GM18526 (cell line): ENCODE data around the gene MICU2.

Source experiments
- POLR2A ChIP-seq: IDR thresholded peaks from 3 replicates; pipeline ENCODE4 v1.6.1; 2011; ENCODE audit not compliant: insufficient read length; ENCODE audit errors: extremely low read depth

The MICU2 gene

DNA sequence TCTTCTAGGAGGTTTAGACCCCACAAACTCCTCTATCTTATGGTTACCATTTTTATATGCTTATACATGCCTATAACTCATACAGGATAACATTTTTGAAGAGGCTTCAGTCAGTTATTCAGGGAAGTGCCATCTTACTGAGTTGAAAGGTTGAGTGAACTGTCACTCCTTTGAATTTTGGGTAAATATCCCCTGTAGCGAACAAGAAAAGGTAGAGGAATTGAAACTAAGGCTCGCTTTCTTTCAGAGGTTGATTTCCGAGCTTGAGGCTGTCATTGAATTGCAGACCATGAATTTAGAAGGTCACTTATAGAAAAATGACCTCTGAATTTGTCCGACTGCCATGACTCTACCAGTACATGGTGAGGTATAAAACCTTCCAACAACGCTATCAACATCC lies 35.1 kb downstream of the MICU2 start:
- no peak for TF ChIP-seq POLR2A

DNA sequence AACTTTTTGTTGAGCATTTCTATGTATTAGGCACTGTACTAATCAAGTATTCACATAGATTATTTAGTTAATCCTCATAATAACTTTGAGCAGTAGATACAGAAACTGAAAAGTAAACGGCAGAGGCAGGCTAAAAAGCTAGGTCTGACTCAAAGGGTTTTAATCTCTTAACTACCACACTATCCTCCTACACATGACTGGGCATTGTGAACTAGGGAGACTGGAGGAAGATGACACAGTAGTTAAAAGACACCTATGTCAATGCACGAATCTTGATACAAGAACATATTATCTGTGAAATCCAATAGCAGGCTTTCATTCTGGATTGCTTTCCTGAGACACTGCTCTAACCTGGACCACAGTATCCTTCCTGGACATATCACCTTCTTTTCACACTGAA lies 36.3 kb downstream of the MICU2 start:
- TF ChIP-seq POLR2A: no peak

DNA sequence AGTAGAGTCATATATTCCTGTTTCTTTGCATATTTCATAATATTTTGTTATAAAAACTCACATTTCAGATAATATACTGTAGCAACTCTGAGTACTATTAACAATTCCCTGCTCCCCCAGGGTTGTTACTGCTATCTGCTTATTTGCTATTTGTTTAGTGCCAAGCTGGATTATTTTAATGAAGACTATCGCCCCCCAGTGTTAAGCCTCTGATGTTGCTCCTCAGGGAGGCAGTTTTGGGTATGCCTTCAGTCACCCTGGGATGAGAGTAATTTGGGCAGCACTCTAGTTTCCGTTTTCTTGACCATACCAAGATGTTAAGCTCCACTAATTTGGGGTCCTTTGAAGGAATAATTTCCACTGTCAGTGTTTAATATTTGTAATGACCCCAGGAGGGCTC lies 46.0 kb downstream of the MICU2 start:
- no peak for TF ChIP-seq POLR2A

DNA sequence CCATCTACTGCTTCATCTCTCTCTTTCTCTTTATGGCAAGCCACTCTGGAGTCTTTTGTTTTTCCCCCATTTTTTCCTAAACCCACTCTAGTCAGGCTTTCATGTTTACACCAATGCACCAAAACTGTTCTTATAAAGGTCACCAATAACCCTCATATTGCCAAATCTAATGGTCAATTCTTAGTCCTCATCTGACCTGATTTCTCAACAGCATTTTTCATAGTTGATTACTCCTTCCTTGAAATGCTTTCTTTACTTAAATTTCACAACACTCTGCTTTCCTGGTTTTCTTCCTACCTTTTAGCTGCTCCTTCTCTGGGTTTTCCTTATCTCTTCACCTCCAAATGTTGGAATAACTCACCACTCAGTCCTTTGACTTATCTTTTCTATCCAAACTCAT lies 47.9 kb downstream of the MICU2 start:
- TF ChIP-seq POLR2A: no peak

DNA sequence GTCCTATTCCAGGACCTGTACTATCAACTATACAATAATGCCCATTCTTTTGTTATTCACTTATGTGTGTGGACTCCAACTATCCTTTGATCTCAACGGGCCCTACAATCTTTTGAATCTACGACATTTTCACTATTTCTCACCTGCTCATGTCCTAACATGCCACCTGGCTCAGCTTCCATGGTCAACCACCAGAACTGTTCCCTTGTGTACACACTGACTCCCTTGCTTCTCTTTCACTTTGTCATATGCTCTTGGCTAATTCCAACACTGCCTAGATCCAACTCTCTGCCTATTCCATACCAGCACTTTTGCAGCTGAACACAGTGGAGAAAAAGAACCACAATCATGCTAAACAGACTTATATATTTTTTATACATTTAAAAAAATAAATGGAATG lies 53.1 kb downstream of the MICU2 start:
- no peak for TF ChIP-seq POLR2A

DNA sequence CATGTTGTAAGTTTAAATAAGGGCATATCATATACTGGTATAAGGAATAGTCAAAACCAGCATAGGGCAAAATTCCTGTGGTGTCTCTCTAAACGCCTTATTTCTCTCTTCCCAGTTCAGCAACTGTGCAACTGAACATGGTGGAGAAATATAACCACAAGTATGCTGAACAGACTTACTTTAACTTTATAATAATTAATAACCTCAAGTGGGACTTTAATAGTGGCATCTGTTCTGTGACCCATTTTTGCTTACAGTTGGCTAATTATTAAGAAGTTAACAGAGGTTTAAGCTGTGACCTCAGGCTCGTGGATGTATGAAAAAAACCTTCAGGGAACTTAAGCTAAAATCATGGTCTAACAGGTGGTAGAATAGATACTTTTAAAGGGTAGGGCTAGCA lies 54.3 kb downstream of the MICU2 start:
- no peak for TF ChIP-seq POLR2A

DNA sequence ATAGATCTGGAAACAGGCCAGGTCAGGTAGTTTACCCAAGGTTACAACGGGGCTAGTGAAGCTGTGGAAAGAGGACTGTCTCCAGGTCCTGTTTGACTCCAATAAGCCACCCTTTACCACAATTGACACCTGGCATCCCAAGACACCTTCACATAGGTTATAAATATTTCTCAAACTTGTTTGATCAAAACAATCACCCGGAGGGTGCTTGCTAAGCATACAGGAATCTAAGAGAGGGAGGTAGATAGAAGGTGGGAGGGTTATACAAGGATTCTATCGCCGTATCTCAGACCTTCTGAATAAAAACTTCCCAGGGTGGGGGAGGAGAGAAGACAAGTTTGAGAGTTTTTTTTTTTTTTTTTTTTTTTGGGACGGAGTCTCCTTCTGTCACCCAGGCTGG lies 55.4 kb downstream of the MICU2 start:
- TF ChIP-seq POLR2A: no peak

DNA sequence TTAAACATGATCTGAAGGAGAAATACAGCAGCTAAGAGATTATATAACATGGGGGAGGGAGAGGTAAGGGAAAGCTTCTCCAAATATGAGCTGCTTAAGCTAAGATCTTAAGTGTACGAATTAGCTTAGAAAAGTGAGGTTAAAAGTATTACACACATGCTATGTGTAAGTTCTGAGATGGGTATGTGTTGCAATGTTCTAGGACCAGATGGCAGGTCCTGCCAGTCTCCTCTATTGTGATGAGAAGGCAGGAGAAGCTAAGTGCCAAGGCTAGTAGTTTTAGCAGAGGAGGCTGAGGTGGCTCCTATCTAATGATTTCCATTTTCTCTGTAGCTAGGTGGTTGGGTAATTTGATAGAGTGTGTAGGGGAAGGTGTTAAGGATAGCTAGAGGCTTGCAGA lies 57.6 kb downstream of the MICU2 start:
- TF ChIP-seq POLR2A: no peak

DNA sequence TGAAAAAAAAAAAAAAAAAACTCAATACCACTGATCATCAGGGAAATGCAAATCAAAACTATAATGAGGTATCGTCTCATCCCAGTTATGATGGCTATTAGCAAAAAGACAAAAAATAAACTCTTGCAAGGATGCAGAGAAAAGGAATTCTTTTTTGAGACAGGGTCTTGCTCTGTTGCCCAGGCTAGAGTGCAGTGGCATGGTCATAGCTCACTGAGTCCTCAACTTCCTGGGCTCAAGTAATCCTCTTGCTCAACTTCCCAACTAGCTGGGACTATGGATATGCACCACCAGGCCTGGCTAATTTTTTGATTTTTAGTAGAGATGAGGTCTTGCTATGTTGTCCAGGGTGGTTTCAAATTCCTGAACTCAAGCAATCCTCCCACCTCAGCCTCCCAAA lies 59.5 kb downstream of the MICU2 start:
- TF ChIP-seq POLR2A: no peak

DNA sequence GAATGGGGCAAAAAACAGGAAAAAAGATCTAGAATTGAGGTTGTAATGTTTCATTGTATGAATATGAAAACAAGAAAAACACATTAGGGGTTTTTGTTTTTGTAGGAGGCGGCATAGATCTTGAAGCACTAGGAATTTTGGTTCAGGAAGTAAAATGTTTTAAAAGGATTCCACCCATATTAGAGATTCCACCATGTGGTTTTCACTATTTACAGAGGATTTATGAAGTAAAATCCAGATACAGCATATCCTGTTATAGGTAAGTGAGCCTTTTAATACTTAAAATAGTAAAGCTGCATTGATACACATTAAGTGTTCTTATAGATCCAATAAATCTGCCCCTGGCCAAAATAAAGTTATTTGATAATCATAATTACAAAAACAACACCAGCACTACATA lies 61.4 kb downstream of the MICU2 start:
- no peak for TF ChIP-seq POLR2A

DNA sequence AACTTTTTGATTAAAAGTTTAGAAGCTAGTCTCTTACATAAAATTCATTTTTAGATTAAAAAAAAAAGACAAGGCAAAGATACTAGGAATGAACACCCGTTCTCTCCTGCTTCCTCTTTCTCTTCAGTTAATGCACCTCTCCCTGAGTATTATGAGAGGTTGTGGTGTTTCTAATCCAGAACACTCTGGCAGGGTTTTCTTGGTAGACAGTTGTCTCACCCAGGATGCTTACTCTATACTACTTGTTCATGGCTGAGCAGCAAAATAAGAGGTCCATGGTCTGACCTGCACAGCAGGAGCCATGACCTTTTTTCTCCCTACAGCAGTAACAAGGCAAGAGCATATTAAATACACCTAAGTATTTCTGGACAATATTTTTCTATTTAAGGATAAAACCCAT lies 62.0 kb downstream of the MICU2 start:
- TF ChIP-seq POLR2A: no peak

DNA sequence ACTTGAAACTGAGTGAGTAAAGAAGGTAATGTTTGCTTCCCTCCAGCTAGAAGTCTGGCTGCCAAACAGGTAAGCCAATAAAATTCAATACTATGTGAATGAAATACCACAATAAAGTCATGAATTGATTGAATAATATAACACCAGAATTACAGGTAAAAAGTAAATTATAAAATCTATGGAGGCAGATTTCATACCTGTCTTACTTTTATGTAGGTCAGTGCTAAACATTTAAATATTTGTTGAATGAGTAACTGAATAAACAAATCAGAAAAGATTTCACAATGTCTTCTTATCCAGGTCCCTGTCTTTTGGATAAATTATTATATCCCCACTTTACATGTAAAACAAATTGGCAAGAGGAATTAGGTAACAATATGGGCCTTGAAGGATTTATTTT lies 62.7 kb downstream of the MICU2 start:
- TF ChIP-seq POLR2A: no peak

DNA sequence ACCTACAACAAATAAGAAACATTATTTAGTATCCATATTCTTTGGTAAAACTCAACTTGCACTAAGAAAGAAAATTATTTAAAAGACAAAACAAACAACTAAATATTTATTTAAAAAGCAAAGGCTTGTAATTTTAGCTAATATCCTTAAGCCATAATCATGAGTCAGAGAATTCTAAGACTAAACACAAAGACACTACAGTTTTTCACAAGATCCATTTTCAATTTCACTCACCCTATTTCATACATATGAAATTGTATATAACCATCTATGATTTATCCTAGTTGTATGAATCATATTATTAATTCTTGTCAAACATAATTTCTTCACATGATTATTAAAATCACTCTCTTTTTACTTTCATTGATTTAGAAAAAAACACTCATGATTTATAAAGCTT lies 64.3 kb downstream of the MICU2 start:
- no peak for TF ChIP-seq POLR2A

DNA sequence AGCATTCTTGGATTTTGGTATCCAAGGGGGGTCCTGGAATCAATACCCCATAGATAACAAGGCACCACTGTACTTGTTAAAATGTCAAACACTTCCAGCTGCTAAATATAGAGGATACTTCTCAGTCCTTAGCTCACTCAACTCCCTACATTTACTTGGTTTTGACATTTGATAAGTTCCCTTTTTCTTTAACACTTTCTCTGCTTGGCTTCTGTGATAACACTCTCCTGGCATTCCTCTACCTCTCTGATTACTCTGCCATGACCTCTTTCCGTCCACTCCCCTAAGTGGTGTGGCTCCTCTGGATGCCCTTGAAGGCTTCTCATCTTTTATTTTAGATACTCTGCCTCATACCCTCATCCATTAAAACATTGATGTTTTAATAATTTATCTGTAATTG lies 65.2 kb downstream of the MICU2 start:
- no peak for TF ChIP-seq POLR2A

DNA sequence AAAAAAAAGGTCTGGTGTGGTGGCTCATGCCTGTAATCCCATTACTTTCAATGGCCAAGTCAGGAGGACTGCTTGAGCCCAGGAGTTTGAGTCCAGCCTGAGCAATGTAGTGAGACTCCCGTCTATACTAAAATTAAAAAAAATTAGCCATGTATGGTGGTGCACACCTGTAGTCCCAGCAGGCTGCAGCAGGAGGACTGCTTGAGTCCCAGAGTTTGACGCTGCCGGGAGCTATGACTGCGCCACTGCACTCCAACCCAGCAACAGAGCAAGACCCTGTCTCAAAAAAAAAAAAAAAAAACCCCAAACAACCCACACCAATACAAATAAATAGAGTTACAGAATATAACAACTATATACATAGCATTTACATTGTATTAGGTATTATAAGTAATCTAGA lies 65.7 kb downstream of the MICU2 start:
- no peak for TF ChIP-seq POLR2A

DNA sequence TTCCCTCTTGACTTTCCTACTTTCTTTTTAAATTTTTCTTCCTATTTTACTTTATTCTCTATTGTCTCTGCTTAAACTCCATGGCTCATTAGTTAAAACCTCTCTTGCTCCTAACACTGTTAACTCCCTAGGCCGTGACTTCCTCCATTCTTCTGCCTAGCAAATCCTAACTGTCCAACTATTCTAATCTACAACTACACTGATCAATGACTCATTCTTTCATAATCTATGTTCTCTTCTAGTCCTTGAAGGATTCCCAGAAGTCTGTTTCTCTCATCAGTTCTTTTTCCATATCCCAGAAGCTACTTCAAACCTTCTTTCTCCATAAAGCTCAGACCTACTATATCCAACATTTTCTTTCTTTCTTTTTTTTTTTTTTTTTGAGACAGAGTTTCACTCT lies 66.9 kb downstream of the MICU2 start:
- TF ChIP-seq POLR2A: no peak

DNA sequence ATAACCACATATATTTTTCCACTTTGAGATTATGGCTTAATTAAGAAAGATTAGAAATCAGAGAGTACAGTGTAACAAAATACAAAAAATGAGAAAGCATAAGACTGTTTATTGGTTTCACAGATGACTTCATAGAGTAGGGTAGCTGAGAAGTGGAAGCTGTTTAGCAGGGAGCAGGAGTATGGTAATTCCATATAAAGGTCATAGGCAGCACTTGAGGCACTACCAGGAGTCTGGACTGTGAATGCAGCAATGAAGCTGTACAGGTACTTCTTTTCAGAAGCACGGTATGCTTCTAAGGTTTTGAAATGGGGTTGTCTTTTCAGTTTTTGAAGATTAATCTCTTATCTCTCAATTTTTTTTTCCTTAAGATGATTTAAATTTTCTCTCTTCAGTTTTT lies 69.2 kb downstream of the MICU2 start:
- no peak for TF ChIP-seq POLR2A

DNA sequence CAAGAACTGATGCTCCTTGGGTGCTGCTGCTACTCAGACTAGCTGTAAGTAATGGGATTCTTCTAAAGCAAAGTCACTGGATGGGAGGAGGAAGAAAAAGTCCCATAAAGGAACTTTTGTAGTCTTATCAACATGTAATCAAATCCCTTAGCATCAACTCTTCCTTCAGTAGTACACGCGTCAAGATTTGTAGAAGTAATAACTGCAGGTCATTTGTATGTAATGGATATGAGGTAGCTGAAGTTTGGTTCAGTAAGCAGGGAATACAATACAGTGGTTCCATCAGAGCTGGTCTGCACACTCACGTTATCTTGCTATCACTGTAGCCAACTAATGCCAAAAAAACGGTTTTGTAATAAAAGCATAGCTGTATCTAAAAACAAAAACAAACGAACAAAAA lies 72.5 kb downstream of the MICU2 start:
- TF ChIP-seq POLR2A: no peak
